DMS 273 treated with DMSO at 0.1 percent for 48 hours (cell line): ENCODE data around the gene WHRN.

Source experiments
- DNase-seq: peaks from one replicate; lab custom pipeline; 2025; lab: John Stamatoyannopoulos, UW

Gene WHRN

DNA sequence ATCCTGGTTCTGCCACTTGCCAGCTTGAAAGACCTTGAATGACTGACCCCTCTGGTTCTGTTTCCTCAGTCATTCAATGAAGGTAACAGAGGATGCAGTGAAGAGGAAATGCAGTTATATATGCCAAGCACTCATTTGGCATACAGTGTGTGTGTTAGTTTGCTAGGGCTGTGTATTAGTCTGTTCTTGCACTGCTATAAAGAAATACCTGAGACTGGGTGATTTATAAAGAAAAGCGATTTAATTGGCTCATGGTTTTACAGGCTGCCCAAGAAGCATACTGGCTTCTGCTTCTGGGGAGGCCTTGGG lies 8.6 kb upstream of the WHRN start:
- no peak for DNase-seq

- no peak for DNase-seq
Measured at GRCh38 chr9:114513055-114513958, 8.0 kb upstream of the WHRN start.

DNA sequence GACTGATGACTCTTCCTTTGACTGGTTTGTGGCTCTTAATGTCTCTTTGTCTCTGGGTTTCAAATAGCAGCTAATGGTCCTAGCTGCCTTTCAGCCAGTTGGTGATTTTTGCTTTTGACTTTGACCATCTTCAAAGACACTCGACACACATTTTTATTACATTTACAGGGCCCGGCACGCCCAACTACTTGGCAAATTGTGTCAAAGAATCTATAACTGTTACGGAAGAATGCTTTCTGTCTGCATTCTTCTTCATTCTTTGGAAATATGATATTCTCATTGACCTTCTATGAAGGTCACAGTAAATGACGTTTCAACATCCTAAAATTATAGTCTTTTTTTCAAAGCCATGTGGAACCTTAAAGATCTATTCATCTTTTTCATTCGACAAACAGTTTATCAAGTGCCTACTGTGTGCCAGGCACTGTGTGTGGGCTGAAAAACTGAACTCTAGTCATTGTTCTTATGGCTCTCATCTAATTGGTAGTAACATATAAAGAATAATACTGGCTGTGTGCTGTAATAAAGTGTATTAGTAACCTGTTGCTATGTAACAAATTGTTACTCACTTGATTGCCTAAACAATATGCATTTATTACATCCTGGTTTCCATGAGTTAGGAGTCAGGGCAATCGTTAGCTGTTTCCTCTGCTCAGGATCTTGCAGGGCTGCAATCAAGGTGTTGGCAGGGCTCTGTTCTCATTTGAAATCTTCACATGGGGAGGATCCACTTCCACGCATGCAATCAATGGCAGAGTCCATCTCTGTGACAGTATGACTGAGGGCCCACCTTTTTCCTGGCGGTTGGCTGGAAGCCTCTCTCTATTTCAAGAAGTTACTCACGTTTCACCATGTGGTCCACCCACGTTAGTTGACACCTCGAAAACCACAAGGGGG lies 7.0 kb upstream of the WHRN start:
- no peak for DNase-seq

DNA sequence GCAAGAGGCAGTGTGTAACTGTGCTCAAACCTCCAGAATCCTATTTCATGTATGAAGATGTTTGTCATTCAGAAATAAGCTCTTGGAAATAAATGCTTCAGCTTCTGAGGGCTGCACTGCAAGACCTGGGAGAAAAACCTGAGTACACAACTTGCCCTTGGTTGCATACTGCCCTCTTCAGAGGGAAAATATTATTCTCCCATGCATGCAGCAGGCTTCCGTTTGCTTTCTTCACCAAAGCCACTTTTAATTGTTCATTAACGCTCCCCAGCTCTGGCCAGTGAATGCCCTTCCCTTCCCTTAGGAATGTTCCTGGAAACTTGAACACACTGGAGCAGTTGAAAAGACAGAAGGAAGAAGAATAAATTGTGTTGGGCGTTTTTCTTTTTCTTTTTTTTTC lies 2.5 kb upstream of the WHRN start:
- DNase-seq, result no peak

DNA sequence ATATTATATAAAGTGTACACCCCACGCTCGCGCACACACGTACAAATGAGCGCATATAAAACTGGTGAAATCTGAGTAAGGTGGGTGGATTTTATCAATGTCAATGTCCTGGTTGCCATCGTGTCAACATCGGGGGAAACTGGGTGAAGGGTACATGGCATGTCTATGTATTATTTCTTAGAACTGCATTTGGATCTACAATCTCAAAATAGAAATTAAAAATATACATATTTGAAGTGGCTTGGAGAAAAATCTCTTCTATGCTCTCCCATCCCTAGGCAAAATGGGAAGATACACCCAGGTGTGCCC lies 763 bp upstream of the WHRN start:
- no peak for DNase-seq

GRCh38 chr9:114504341-114505186 lies 709 bp downstream of the WHRN start:
- DNase-seq, result no peak

GRCh38 chr9:114503522-114504340 lies 1.5 kb downstream of the WHRN start:
- DNase-seq, result no peak

DNA sequence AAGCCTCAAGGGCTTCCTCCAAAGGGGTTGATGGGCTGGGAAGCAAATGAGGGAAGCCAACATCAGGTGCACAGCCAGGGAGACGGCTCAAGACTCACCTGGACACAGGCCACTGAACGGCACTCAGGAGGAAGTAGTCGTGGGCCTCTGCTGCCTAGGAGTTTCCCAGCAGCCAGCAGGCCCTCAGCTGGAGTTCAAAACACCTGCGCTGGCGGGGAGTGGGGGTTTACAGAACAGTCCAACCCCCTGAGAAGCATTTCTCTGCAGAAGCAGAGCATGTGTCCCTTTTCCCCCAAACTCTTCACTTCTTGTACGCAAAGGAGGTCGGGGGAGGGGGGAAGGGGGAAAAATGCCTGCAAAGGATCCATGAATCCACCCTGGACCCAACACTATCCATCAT lies 2.3 kb downstream of the WHRN start:
- DNase-seq, result no peak

GRCh38 chr9:114501796-114502682 lies 3.2 kb downstream of the WHRN start:
- no peak for DNase-seq

DNA sequence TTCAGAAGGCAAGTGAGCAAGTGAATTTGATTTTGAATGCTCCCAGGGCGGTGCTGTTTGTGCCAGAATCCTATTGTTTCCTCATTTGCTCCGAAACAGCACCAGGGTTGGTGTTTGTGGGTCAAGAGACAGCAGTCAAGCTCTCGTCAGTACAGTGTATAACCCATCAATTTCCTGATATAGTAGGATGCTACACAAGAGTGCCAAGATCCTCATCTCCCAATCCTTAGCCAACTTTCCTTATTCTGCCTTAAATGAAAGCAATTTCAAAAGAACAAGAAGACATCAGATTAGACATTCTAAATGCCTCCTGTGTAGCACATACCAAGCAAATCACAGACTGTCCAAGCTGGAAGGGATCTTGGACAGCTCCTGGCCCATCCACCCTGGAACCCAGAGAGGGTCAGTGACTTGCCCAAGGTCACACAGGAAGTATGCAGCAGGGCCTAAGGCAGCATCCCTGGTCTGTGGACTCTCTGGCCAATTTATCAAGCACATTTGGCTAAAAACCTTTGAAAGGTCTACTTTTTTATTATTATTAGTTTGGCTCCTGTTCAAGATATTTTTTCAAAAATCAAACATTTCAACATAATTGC lies 4.5 kb downstream of the WHRN start:
- DNase-seq, result no peak

DNA sequence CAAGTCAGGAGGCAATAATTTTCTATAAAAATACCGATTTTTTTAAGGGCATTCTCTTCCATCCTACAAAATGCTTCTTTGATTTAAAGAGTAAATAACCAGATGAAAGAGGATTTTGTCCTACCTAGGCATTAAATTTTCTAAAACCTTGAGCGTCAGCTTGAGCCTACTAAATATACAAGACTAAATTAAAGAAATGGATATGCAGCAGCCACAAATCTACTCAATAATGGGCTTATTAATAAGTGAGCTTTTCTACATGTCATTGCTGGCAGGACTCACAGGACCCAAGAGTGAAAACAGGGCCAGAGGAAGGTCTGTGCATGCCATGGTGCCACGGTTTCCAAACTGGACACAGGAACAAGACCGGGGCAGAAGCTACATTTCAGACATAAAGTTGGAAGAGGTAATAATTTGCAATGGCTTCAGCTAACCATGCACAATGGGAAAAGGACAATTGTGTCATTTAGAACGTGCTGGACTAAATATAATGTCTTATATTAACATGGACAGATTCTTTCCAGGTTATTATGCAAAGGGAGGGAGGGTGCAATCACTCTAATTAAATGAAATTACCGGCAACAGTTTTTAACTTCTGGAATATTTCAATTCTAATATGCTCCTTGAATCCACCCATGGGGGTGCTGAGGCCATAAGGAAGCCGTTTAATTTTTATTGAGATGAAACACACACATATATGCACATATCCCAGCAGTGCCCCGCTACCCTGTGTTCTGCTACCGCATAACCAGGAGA lies 5.2 kb downstream of the WHRN start:
- no peak for DNase-seq

DNA sequence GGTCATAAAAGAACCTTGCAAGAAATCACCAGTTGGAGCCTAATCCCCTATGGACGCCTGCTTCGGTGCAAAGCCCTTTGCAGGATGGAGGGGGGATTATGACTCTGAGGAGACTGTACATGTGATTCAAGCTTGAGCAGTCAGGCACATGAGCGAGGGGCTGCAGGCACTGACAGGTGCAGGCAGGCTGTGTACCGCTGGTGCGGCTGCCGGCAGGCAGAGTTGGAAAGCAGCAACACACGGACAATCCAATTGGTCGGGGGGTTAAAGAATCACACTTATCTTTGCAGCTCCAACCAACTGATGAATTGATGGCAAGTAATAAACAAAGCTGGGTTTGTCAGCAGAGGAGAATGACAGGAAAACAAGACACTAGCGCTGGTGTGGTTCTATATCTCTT lies 5.7 kb downstream of the WHRN start:
- DNase-seq, result no peak

DNA sequence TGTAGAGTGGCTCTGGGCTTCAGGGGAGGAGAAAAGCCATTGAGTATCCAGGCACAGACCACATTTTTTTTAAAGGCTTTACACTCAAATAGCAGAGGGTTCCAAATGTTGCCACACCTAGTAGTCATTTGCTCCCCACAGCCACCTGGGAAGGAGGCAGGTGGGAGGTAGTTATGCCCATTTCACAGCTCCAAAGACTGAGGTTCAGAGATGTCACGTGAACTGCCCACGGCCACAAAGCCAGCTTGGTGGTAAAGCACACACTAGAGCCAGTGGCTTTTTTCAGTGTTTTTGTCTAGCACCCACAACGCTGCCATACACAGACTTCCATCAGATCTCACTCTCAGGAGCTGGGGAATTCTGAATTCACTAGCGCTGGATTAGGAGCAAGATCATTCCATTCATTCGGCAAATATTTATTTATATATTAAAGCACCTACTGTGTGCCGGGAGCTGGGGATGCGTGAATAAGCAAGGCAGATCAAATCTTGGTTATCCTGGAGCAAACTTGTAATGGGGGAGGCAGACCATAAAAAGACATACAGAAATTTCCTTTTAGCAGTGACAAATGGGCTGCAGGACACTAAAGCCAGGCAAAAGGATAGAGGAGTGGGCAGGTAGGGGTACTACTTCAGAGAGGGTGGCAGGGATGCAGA lies 7.4 kb downstream of the WHRN start:
- no peak for DNase-seq

DNA sequence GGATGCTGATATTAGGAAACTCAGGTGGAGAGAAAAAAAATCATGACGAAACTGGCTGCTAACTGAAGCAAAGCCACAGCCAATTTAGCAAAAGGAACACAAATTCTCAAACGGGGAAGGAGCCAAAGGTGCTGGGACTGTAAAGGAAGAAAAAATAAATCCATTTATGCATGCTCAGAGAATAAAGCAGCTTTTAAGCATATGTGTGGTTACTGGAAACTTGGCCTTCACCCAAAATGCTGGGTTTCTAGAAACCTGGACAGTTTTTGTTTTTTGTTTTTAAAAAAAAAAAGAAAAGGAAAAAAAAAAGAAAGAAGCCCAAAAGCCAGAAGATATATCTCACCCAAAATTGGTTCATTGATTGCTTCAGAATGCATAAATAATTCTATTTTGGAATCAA lies 8.0 kb downstream of the WHRN start:
- no peak for DNase-seq

- no peak for DNase-seq
Measured at GRCh38 chr9:114496011-114496410, 9.3 kb downstream of the WHRN start.

- DNase-seq, result no peak
Measured at GRCh38 chr9:114494776-114495569, 10.3 kb downstream of the WHRN start.

- DNase-seq, result no peak
Measured at GRCh38 chr9:114493521-114494184, 11.6 kb downstream of the WHRN start.

DNA sequence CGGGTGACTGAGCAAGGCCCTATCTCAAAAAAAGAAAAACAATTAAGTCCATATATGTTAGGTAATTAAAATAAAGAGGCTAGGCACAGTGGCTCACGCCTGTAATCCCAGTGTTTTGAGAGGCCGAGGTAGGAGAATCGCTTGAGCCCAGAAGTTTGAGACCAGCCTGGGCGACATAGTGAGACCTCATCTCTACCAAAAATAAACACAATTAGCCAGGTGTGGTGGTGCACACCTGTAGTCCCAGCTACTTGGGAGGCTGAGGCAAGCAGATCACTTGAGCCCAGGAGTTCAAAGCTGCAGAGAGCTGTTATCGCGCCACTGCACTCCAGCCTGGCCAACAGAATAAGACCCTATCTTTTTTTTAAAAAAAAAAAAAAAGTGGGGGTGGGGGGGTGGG lies 12.3 kb downstream of the WHRN start:
- DNase-seq, result no peak
